AG09309 (cell line): ENCODE results near the gene CDCA7L.

ENCODE experiments used
- DNase-seq: peaks from one replicate; pipeline ENCODE4 v3.0.0-alpha.2; 2010; ENCODE audit warnings: low read depth
- H3K4me3 ChIP-seq: 2 replicates; pipeline ENCODE4 v1.5.1; 2011; ENCODE audit warnings: mild to moderate bottlenecking, low read depth, low read length, moderate library complexity; ENCODE audit not compliant: control insufficient read depth
- TF ChIP-seq, protein P1 (sequence below): IDR thresholded peaks from 2 replicates; pipeline ENCODE4 v1.5.1; 2011; ENCODE audit warnings: mild to moderate bottlenecking, low read depth, low read length, inconsistent platforms; ENCODE audit not compliant: insufficient read depth, control insufficient read depth; ENCODE audit errors: missing control alignments

The CDCA7L gene

DNA sequence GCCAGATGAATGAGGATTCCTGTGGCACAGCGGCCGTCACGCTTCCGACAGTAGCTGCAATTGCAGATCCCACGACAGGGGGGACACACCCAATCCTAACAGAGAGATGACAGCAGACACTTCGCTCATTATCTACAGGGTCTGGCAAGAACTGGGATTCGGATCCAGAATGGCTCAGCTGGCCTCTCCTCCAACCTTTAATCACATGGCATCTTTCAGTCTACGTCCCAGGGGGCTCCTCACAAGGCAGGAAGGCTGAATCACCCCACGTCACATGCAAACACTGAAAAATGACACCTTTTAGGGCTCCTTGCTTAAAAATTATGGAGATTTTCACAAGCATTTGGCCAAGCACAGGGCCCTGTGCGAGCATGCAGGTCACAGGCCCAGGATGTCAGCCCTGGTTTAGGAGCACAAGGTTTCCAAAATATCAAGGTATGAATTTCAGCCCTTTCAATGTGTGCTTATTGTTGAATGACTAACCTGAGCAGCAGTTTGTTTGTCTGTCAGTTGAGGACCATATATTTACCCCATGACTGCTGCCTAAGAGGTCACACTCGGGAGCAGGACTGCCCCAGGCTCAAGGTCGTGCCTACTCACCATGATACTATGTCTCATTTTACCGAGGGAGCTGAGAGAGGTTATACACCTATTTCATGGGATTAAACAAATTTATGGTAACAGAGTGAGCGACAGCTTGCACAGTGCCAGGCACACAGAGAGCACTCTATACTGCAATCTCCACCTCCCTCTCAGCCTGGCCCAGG is 42.5 kb downstream of the CDCA7L start:
- H3K4me3 ChIP-seq = no peak overlapping the region
- TF ChIP-seq, protein P1, sequence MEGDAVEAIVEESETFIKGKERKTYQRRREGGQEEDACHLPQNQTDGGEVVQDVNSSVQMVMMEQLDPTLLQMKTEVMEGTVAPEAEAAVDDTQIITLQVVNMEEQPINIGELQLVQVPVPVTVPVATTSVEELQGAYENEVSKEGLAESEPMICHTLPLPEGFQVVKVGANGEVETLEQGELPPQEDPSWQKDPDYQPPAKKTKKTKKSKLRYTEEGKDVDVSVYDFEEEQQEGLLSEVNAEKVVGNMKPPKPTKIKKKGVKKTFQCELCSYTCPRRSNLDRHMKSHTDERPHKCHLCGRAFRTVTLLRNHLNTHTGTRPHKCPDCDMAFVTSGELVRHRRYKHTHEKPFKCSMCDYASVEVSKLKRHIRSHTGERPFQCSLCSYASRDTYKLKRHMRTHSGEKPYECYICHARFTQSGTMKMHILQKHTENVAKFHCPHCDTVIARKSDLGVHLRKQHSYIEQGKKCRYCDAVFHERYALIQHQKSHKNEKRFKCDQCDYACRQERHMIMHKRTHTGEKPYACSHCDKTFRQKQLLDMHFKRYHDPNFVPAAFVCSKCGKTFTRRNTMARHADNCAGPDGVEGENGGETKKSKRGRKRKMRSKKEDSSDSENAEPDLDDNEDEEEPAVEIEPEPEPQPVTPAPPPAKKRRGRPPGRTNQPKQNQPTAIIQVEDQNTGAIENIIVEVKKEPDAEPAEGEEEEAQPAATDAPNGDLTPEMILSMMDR = no peak
- DNase-seq = no peak

DNA sequence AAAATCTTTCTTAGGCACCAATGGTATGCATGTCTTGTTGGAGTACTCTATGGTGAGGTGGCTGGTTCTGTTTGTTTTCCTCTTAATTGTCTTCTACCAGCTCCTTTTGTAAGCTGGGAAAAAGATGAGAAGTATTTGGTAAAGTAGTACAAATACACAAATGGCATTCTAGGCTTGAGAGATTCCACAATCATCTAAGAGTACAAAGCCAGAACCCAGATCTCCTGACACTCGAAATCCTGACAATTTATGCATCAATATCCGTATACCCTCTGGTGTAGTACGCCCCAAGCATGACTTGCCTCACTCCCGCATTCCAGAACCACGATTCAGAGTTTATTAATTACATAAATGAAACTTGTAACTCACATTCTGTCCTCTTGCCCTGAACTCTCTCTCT is 43.5 kb downstream of the CDCA7L start:
- DNase-seq = peak; percentile 3
- no peak overlapping the region for H3K4me3 ChIP-seq
- TF ChIP-seq, protein P1 = no peak

DNA sequence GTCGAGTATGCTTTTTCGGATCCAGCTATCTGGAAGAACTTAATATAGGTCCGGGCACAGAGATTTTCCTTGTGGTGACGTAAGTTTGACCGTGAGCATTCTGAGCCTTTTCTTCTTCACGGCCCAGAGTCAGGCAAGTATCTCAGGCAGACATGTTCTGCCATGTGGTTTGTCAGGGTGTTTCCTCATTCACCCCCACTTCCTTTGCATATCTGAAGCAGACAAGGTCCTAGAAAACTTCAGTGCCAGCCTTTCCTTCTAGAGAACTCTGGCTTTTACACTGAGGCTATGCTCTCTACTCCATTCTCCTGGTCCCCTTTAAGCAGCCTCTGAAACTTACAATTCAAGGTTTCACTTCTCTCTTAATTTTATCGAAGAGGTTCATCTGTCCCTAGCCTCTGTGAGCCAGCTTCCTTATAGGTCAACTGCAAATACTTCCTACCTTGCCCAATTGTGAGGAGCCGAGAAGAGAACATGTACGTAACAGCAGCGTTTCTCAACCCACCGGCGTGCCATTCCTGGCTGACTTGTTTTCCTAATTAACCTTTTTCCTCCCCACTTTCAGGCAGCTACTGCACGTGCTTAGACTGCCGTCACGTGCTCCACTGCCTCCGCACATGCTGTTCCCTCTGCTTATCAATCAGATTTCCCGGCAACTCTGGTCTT is 47.3 kb downstream of the CDCA7L start:
- TF ChIP-seq, protein P1 = no peak
- no peak for DNase-seq
- no peak overlapping the region for H3K4me3 ChIP-seq

DNA sequence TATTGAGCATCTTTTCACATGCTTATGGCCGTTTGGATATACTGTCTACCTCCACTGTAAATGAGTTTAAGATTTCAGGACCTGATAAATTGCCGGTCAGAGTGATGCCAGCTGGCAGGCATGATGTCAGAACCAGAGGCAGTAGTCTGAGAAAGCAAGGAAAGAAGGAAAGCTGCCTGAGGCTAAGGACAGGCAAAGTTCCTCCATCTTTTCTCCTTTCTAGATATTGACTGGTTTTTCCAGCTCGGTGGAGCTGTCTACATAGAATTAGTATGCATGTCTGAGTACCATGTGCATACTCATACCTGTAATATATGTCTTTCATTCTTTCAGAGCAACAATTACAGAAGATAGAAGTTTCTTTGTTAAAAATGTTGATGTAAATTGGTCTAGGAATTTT is 52.3 kb downstream of the CDCA7L start:
- TF ChIP-seq, protein P1 = no peak
- no peak for DNase-seq
- no peak overlapping the region for H3K4me3 ChIP-seq

DNA sequence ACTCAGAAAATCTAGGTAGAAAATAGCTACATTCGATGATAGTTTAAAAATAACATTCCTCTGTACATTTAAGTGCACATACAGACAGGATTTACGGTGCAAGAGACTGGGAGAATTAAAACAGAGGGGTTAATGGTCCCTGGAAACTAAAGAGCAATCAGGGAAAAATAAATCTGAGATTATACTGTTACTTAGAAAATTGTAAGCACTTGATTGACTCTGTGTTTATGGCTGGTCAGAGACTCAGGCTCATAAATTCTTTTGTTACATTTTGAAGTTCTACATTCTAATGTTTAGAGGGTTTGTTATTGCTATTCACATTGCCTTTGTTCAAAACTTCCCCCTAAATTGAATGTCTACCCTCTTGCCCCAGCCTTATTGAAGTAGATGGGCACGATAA is 54.4 kb downstream of the CDCA7L start:
- TF ChIP-seq, protein P1 = no peak
- no peak overlapping the region for H3K4me3 ChIP-seq
- DNase-seq = no peak

DNA sequence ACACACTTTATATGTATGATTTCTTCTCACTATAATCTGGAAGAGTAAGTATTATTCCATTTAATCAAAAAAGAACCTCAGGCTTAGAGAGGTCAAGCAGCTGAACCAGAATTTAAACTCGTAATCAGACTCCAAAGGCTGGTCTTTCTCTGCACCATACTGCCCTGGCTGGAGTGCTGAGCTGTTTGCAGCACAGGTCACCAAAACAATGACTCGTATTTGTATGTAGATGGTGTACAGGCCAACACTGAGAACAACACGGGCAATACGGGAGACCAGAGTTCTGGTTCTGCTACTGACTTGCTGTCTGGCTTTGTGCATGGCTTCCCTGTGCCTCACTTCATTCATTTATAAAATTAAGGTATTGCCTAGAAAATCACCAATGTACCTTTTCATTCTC is 57.9 kb downstream of the CDCA7L start:
- DNase-seq = no peak
- TF ChIP-seq, protein P1 = no peak
- no peak overlapping the region for H3K4me3 ChIP-seq
